Left lung (tissue), 10 donors: Measurements from ENCODE around the gene F2. TPM values are rescaled to one million over a fixed set of nuclear protein-coding genes. Genes with fewer than 3 reads are reported as not detected.

Experiments used
- ATAC-seq: fragments of 200-7000 bp; cut with Tn5 transposase; one replicate; pipeline ENCODE4 v1.9.1; 2020; ENCODE audit warnings: moderate library complexity
- DNase-seq, 4 donors: peaks; one replicate each; pipeline ENCODE4 v3.0.0-alpha.2; 2013 to 2020
- H3K27ac ChIP-seq, 2 donors: fragments of 200-600 bp; sonication (generic) in 1 of 2; one replicate each; pipeline versions ENCODE4 v1.5.0 to v1.8.0; 2020 to 2021
- H3K27me3 ChIP-seq, 2 donors: fragments of 200-600 bp; sonication (generic) in 1 of 2; one replicate each; pipeline versions ENCODE4 v1.5.0 to v1.8.0; 2020 to 2021
- H3K36me3 ChIP-seq, 2 donors: fragments of 200-600 bp; sonication (generic) in 1 of 2; one replicate each; pipeline versions ENCODE4 v1.5.0 to v1.8.0; 2020 to 2021
- H3K4me1 ChIP-seq, 2 donors: fragments of 200-600 bp; one replicate each; pipeline ENCODE4 v1.8.0; 2021
- H3K4me3 ChIP-seq, 2 donors: fragments of 200-600 bp; sonication (generic) in 1 of 2; one replicate each; pipeline versions ENCODE4 v1.5.0 to v1.8.0; 2020 to 2021; ENCODE audit warnings: mild to moderate bottlenecking in 1 of 2
- H3K9me3 ChIP-seq, 2 donors: fragments of 200-600 bp; sonication (generic) in 1 of 2; one replicate each; pipeline versions ENCODE4 v1.5.0 to v1.8.0; 2020 to 2021
- CTCF ChIP-seq, 2 donors: fragments of 200-600 bp; sonication (generic) in 1 of 2; IDR thresholded peaks; one replicate each; pipeline versions ENCODE4 v1.5.0 to v1.8.0; 2021; ENCODE audit warnings: antibody characterized with exemption in 2 of 2
- intact Hi-C, 2 donors: fragments of 100-400 bp; cut with DNase I; formaldehyde crosslinking; loops; one replicate each; pipeline versions ENCODE4 v1.11.2 to v1.14.2; 2022
- polyA plus RNA-seq, 6 donors: library from polyadenylated mRNA; unstranded; fragments of 120-200 nt; gene quantifications; one replicate each; pipeline ENCODE4 v1.2.1, GENCODE V29; 2013; ENCODE audit not compliant: insufficient read length in 6 of 6
- total RNA-seq, 2 donors: library from RNA; stranded (reverse); fragmentation: NEBNext Ultra II Directional; extraction: Animal tissue kit (Norgen Biotek cat#: 25700); gene quantifications; one replicate each; pipeline ENCODE4 v1.2.1, GENCODE V29; 2021
- donor health status: DM: no; HTN: yes; CAD: no.
- donor health status: DM: no; HTN: no; CAD: no.

F2 gene
- total and polyA plus RNA-seq, 8 donors = 0.17 to 0.56 (median 0.42) TPM; not detected in 5

GRCh38 chr11:46692450-46692849, 26.6 kb upstream of the F2 start:
- Histone ChIP-seq H3K27me3 (no peaks in the 10 kb centered on the region), H3K4me3 (no peak overlapping the region), H3K4me1 (peaks cover 0 to 13% of the 10 kb centered on the region in 2 donors), H3K27ac (no peak overlapping the region), H3K9me3 (no peaks in the 10 kb centered on the region), H3K36me3 (peaks cover 0 to 84% of the 10 kb centered on the region in 2 donors)
- intact Hi-C loops = no loop called here
- no peak for TF ChIP-seq CTCF (IDR thresholded peaks at IDR 0.05)
- no peak for ATAC-seq
- DNase-seq = no peak

GRCh38 chr11:46693597-46694012, 25.4 kb upstream of the F2 start:
- Histone ChIP-seq H3K27ac (no peak overlapping the region), H3K36me3 (peaks cover 0 to 75% of the 10 kb centered on the region in 2 donors), H3K4me3 (no peak overlapping the region), H3K9me3 (no peaks in the 10 kb centered on the region), H3K27me3 (no peaks in the 10 kb centered on the region), H3K4me1 (peaks cover 2 to 25% of the 10 kb centered on the region in 2 donors)
- intact Hi-C loops = no loop called here
- TF ChIP-seq CTCF (IDR thresholded peaks at IDR 0.05) = no peak
- DNase-seq = no peak
- ATAC-seq = no peak

- Histone ChIP-seq H3K36me3 (peaks cover 0 to 71% of the 10 kb centered on the region in 2 donors), H3K27me3 (no peaks in the 10 kb centered on the region), H3K4me1 (peaks cover 6 to 30% of the 10 kb centered on the region in 2 donors), H3K4me3 (no peak overlapping the region), H3K27ac (no peak overlapping the region), H3K9me3 (no peaks in the 10 kb centered on the region)
- intact Hi-C loops = no loop called here
- no peak for TF ChIP-seq CTCF (IDR thresholded peaks at IDR 0.05)
- ATAC-seq = no peak
- DNase-seq = no peak
These were observed 24.9 kb upstream of the F2 start for GRCh38 chr11:46694072-46694471.

GRCh38 chr11:46694607-46695006, 24.4 kb upstream of the F2 start:
- peaks cover 0 to 68% of the 10 kb centered on the region in 2 donors for H3K36me3 ChIP-seq
- peaks cover 12 to 35% of the 10 kb centered on the region in 2 donors for H3K4me1 ChIP-seq
- intact Hi-C loops = no loop called here

More at GRCh38 chr11:46694607-46695006, 24.4 kb upstream of the F2 start:
- Histone ChIP-seq H3K9me3 (no peaks in the 10 kb centered on the region), H3K27me3 (no peaks in the 10 kb centered on the region), H3K27ac (no peak overlapping the region), H3K4me3 (no peak overlapping the region)
- no peak for ATAC-seq
- DNase-seq = no peak
- no peak for TF ChIP-seq CTCF (IDR thresholded peaks at IDR 0.05)
